ENCODE results near the gene NCK2. TPM values are rescaled to one million over a fixed set of nuclear protein-coding genes. Genes with fewer than 3 reads are reported as not detected.

Gene NCK2
- total and polyA plus RNA-seq, 12 donors: 18.5 to 45.1 (median 29.0) TPM

GRCh38 chr2:105760191-105760590 is 15.5 kb downstream of the NCK2 start:
- Histone ChIP-seq H3K27ac (no peak overlapping the region), H3K9me3 (no peaks in the 10 kb centered on the region), H3K4me1 (peaks cover 10 to 75% (median 62%) of the 10 kb centered on the region in 9 donors), H3K4me3 (no peak overlapping the region), H3K36me3 (peaks cover 0 to 9% (median 0%) of the 10 kb centered on the region in 9 donors), H3K27me3 (no peaks in the 10 kb centered on the region)
- WGBS, 2 donors: 78 to 85% methylated on average over 8 of the region's 8 CpGs
- ATAC-seq (no peak), DNase-seq (no peak)
- TF ChIP-seq CTCF (IDR thresholded peaks at IDR 0.05): no peak
- intact Hi-C loops (cut with DNase I): no loop called here

- H3K27me3 ChIP-seq: no peaks in the 10 kb centered on the region
- no peak for TF ChIP-seq CTCF (IDR thresholded peaks at IDR 0.05)
- no peak overlapping the region for H3K4me3 ChIP-seq
- 91 to 93% methylated on average over 12 of the region's 12 CpGs for WGBS, 2 donors
- peak in 2 of 8 donors; percentile 8 to 37 for ATAC-seq
- intact Hi-C loops (cut with DNase I): no loop called here
- H3K27ac ChIP-seq: peak overlapping the region in 1 of 10 donors; percentile 48
- no peaks in the 10 kb centered on the region for H3K9me3 ChIP-seq
- no peak for DNase-seq
- H3K4me1 ChIP-seq: peaks cover 6 to 71% (median 56%) of the 10 kb centered on the region in 9 donors
- peaks cover 0 to 9% (median 0%) of the 10 kb centered on the region in 9 donors for H3K36me3 ChIP-seq
These were observed 16.1 kb downstream of the NCK2 start for GRCh38 chr2:105760639-105761337.

DNA sequence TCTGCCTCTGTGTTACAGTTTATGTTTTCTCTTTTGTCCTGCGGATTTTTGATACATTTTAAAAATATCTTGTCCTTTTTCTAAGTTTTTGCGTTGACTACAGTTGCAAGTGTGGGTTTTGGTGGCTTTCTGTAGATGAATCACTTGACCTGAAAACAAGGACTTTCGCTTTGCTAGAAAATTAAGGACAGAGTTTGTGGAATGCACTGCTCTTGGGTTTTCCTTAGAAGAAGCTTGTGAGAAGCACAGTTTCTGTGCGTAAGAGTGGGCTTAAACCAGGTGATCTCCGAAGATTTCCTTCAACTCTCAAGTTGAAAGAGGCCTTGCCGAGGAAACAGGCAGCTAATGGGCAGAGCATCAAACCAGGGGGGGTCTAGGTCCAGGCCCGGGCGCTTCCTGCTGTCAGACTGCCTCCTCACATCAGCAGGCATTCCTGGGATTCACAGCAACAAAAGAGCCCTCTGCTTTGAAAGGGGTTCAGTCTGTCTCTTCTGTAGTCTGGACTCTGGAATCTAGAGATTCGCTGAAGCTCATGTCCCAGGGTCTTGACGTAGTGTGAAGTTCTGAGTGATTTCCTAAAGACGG is 17.3 kb downstream of the NCK2 start:
- peak in 2 of 8 donors; percentile 22 to 36 for ATAC-seq
- WGBS, 2 donors: 68 to 78% methylated on average over 11 of the region's 11 CpGs

GRCh38 chr2:105763076-105763475 is 18.4 kb downstream of the NCK2 start:
- 76 to 86% methylated on average over 10 of the region's 10 CpGs for whole genome bisulfite sequencing, 2 donors
- TF ChIP-seq CTCF (IDR thresholded peaks at IDR 0.05): no peak
- no peak overlapping the region for H3K27ac ChIP-seq
- H3K36me3 ChIP-seq: peaks cover 0 to 23% (median 0%) of the 10 kb centered on the region in 9 donors
- H3K27me3 ChIP-seq: no peaks in the 10 kb centered on the region
- H3K9me3 ChIP-seq: peaks cover 0 to 4% (median 0%) of the 10 kb centered on the region in 11 donors
- no peak overlapping the region for H3K4me3 ChIP-seq
- intact Hi-C loops (cut with DNase I): no loop called here
- peaks cover 4 to 50% (median 38%) of the 10 kb centered on the region in 9 donors for H3K4me1 ChIP-seq
- ATAC-seq: peak in 3 of 8 donors; percentile 30 to 67 (median 32)
- DNase-seq: no peak

More for the DNA sequence above, 17.3 kb downstream of the NCK2 start:
- H3K4me1 ChIP-seq: peaks cover 4 to 58% (median 44%) of the 10 kb centered on the region in 9 donors
- DNase-seq: no peak
- H3K27ac ChIP-seq: peak overlapping the region in 2 of 10 donors; percentile 27 to 48
- H3K36me3 ChIP-seq: peaks cover 0 to 14% (median 0%) of the 10 kb centered on the region in 9 donors
- no peak for TF ChIP-seq CTCF (IDR thresholded peaks at IDR 0.05)
- H3K9me3 ChIP-seq: no peaks in the 10 kb centered on the region
- H3K27me3 ChIP-seq: no peaks in the 10 kb centered on the region
- peak overlapping the region in 1 of 10 donors; percentile 1 for H3K4me3 ChIP-seq
- intact Hi-C loops (cut with DNase I): no loop called here

Data from heart right ventricle (tissue), 16 donors.